ENCODE measurements around the gene TMEM233. TPM values are rescaled to one million over a fixed set of nuclear protein-coding genes. Genes with fewer than 3 reads are reported as not detected.
"Not testable (repeated sequence)": the region's sequence is repeated elsewhere in the genome, so short reads cannot be mapped to it uniquely, and the experiment has no call there.

TMEM233 gene
- polyA plus RNA-seq, 10 donors, result 2.4 to 5.0 (median 3.6) TPM

- DNase-seq, result no peak
Measured at GRCh38 chr12:119602734-119603094, 9.1 kb downstream of the TMEM233 start.

- DNase-seq, result no peak
Measured at GRCh38 chr12:119603767-119604166, 10.2 kb downstream of the TMEM233 start.

GRCh38 chr12:119609358-119609757 lies 15.8 kb downstream of the TMEM233 start:
- no peak for DNase-seq

- DNase-seq, result no peak
Measured at GRCh38 chr12:119613319-119613936, 19.9 kb downstream of the TMEM233 start.

DNA sequence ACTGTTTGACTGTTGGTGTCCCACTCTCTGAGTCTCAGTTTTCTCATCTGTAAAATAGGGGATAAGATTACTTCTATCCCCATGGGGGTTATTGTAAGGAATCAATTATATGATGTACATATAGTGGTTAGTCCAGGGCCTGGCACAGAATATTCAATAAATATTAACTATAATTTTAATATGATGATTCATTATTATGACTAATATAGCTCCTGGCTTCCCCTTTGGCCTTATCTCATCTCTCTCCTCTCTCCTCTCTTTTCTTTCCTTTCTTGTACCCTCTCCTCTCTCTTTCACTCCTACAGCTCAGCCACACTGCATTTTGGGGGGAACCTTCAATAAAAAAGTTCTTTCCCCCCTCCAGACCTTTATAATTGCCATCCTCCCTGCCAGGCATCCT lies 21.1 kb downstream of the TMEM233 start:
- no peak for DNase-seq

GRCh38 chr12:119615518-119616475 lies 22.2 kb downstream of the TMEM233 start:
- no peak for DNase-seq

GRCh38 chr12:119618328-119618896 lies 24.8 kb downstream of the TMEM233 start:
- DNase-seq, result not testable (repeated sequence)

DNA sequence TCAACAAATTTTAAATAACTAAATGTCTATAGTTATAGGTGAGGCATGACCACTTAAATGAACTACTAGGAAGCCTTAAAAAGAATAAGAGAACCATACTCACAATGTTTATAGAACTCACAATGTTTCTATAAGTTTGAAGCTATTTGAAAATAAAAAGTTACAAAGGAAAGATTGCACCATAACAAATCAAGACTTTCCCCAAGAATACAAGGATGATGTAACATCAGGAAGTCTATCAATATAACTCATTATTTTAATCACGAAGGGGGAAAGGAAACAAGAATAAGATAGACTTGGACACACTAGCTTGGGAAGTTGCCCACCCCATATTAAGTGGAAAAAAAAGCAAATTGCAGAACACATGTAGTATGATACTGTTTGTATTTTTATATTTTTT lies 26.9 kb downstream of the TMEM233 start:
- no peak for DNase-seq

DNA sequence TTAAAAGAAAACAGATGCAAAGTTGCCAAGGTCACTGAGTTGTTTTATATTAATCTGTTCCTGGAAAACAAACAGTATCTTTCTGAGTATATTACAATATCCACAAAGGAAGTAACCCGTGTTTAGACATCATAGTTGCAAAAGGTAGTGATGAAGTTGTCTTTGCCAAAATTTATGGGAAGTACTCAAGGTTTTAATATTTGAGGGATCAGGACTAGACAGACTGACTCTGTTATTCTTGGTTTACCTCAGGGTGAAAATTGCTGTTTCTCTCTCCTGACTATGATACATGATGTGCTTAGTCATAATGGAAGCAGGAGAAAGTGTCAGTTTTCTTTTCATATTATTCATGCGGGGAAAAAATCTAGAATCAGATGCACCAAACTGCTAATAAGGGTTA lies 28.3 kb downstream of the TMEM233 start:
- no peak for DNase-seq

DNA sequence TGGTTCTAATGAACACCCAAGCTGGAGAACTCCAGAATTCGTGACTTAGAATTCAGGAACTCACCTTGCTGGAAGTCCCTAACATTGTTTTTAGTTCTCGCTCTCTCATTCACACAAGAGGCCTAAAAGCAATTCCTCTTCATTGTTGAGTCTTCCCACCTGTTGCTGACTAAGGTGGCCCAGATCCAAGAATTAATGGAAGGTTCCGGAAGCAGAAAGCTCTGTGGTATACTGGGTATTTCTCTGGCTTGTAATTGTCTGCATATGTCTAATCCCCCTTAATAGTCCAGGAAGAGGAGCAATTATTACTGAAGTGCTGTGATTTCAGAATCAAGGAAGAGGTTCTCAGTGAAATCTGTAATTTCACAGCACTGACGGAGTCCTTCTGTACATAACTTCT lies 31.4 kb downstream of the TMEM233 start:
- peak in 2 of 3 donors; percentile 5 to 35 for DNase-seq

- DNase-seq, result peak in 1 of 3 donors; percentile 12
Measured at GRCh38 chr12:119627019-119627643, 33.6 kb downstream of the TMEM233 start.

DNA sequence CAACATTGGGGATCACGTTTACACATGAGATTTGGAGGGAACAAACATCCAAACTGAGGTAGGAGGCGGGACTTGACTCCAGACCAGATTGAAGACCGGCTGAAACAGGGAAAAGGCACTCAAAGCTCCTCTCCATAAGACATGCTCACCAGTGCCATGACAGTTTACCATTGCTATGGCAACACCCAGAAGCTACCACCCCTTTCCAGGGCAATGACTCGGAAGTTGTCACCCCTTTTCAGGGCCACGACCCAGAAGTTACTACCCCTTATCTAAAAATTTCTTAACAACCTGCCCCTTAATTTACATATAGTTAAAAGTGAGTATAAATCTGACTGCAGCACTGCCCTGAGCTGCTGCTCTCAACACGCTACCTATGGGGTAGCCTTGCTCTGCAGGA lies 34.1 kb downstream of the TMEM233 start:
- DNase-seq, result no peak

DNA sequence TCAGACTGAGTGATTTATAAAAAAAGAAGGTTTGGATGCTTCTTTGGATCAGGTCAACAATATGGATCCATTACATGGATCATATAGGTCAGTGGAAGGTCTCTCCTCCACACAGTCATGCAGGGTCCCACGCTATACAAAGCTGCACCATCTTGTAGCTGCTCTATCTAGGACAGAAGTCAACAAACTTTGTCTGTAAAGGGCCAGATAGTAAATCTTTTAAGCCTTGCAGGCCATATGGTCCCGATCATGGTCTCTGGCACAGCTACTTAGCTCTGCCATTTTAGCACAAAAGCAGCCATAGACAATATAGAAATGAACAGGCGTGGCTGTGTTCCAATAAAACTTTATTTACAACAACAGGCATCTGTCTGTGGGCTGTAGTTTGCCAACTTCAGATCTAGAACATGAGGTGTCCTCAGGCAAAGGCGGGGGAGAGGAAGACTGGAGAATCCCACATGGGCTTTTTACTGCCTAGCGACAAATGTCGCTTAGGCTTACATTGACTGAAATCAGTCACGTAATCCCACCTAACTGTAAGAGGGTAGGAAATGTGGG lies 36.7 kb downstream of the TMEM233 start:
- DNase-seq, result no peak

DNA sequence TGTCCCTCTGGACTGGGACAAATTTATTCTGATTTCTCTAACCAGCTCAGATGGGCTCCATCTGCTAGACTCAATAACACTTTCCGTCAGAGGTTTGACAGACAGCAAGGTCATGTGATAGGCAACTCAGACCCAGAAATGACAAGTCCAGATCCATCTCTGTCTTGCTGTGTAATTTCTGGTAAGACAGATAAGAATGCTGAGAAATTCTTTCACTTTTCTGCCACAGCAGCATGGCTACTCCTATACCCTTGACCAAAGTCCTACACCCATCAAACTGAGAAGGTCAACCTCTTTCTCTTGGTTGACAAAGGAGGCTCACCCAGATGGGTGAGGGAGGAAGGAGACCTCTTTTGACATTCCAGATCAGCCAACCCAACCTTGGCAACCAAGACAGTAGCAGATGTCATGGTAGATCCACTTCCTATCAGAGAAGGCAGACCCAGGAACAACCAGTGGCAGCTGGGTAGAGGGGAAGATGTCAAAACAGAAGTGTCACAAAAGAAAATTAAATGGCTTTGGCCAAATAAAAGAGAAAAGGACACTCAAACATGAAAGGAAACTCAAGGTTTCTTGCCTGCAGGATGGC lies 37.5 kb downstream of the TMEM233 start:
- no peak for DNase-seq

DNA sequence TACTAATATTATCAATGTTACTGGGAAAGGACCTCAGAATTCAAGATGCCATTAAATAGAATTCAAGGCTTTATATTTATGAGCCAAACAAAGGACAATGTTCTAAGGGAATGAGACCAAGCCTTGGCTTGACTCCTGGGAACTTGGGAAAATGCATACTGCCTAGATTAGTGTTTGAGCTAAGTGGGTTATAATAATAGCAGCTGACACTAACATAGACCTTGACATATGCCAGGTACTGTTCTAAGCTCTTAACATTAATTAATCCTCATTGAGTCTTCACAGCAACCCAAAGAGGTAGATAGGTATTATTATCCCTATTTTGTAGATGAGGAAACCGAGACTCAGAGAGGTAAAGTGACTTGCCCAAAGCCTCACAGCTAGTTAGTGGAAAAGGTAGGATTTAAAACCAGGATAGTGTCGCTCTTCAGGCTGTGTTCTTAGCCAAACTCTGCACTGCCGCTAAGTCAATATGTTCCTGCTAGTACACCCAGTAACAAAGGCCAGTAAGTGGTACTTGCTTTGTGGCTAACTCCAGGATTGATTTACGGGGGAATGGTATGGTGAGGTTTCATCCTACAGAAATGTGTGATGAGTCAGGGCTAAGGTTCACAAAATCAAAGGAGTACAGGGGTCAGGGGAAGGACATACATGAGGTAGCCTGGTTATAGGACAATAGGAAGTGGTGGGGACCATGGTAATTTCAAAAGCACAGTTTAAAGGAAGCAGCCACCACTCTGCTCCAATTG lies 38.5 kb downstream of the TMEM233 start:
- no peak for DNase-seq

DNA sequence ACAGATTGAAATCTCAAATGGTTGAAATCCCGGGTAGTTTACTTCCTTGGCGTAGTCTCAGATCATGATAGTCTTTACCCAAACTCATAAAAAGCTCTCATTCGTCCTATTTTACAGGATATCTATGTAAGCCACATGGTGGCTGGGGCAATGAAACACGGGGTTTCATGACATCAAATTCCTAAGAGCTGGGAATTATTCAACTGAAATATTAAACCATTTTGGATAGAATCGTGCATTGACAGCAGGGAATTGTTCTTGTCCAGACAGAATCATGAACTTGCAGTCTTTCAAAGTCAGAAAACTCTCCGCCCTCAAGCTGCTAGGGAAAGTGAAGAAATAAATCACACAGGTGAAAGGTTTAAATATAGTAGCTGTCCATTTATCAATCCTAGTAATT lies 41.2 kb downstream of the TMEM233 start:
- peak in 2 of 3 donors; percentile 9 to 33 for DNase-seq

GRCh38 chr12:119642986-119643385 lies 49.4 kb downstream of the TMEM233 start:
- DNase-seq, result no peak

- peak in 2 of 3 donors; percentile 16 to 22 for DNase-seq
Measured at GRCh38 chr12:119644930-119645329, 51.4 kb downstream of the TMEM233 start.

DNA sequence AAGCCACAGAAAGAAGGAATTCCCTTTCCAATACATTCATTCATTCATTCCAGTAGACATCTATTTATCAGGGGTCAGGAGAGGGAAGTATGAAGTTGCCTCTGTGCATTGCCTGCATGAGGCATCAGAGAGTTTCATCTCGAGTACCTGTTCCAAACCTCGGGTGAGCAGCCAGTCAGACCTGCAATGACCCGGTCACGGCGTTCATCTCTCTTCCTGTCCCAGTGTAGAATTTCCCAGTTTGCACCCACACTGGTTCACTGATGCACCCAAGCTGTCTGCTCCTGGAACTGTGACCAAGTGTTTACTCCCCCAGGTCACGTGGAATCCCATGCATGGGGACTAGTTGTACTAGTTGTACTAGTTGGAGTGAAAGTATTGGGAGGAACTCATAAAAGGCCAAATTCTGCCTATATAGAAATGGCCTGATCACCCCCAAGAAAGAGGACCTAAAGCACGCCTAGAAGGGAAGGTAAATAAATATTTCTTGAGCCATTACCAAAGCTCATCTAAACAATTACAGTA lies 52.0 kb downstream of the TMEM233 start:
- no peak for DNase-seq

- DNase-seq, result no peak
Measured at GRCh38 chr12:119649202-119649808, 55.7 kb downstream of the TMEM233 start.
